Activated CD8-positive, alpha-beta memory T cell treated with anti-CD3 and anti-CD28 coated beads, Interleukin-2, amount 50 U/mL, for 48 hours (primary cell): ENCODE results near the gene RARRES1.
A peak's percentile ranks its signal among the peaks of the same experiment; 100 is the strongest.

Experiments used
- DNase-seq: peaks from one replicate; pipeline ENCODE4 v3.0.0-alpha.2; 2020

RARRES1 gene, protein sequence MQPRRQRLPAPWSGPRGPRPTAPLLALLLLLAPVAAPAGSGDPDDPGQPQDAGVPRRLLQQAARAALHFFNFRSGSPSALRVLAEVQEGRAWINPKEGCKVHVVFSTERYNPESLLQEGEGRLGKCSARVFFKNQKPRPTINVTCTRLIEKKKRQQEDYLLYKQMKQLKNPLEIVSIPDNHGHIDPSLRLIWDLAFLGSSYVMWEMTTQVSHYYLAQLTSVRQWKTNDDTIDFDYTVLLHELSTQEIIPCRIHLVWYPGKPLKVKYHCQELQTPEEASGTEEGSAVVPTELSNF

DNA sequence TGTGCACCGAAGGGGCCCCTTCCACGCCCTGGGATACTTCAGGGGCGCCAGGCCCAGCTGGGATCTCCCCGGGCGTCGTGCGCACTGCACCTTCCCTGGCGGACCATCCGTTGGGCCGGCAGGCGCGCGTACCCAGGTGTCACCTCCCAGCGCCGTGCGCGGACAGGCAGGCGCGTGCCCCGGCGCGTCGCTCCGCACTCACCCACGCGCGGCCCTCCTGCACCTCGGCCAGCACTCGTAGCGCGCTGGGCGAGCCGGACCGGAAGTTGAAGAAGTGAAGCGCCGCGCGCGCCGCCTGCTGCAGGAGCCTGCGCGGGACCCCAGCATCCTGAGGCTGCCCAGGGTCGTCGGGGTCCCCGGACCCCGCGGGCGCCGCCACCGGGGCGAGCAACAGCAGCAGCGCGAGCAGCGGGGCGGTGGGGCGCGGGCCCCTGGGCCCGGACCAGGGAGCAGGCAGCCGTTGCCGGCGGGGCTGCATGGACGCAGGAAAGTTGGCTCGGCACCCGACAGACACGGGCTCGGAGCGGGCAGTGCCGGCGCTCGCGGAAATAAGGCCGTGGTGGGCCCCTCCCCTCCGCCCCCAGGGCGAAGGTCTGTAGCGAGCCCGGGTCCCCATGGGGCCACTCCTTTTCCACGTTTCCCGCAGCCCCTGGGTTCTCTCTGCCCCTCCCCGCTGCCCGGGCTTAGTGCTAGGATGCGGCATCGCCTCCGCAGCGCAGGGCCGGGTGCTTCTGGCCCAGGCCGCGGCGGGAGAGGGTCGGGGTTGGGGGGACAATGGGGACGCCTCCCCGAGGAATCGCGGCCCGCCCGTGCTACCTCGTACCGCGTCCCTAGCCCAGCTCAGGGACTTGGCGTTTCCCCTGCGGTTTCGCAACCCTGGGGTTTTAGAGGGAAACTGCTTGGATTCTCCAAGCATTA, at the start of gene RARRES1:
Gene RARRES1 (minus strand): TSS at position 520 of the 918 bp plus-strand sequence. CDS start 42 bp downstream, at position 478.
- DNase-seq: peak; percentile 77

- no peak for DNase-seq
These were observed 49.6 kb upstream of the RARRES1 start for GRCh38 chr3:158781849-158782248.

- no peak for DNase-seq
These were observed 48.9 kb upstream of the RARRES1 start for GRCh38 chr3:158781191-158781590.

DNA sequence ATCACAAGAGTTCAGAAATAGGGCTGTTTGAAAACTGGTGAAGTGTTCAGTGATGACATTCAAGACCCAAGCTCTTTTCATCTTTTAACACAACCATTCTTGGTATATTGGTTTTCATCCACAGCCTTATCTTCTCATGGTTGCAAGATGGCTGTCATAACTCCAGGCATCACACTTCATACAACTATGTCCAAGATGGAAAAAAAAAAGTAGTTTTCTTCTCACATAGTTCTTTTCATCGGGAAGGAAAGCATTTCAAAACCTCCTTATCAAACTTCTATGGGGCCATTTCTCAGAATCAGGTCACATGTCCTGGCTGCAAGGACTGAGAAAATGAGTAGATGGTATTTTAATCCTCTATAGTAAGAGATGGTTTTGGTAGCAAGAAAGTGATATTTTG, 48.5 kb upstream of the RARRES1 start:
- no peak for DNase-seq

- no peak for DNase-seq
These were observed 45.1 kb upstream of the RARRES1 start for GRCh38 chr3:158777161-158777873.

- no peak for DNase-seq
These were observed 44.3 kb upstream of the RARRES1 start for GRCh38 chr3:158776531-158776930.

- no peak for DNase-seq
These were observed 43.5 kb upstream of the RARRES1 start for GRCh38 chr3:158775426-158776410.

DNA sequence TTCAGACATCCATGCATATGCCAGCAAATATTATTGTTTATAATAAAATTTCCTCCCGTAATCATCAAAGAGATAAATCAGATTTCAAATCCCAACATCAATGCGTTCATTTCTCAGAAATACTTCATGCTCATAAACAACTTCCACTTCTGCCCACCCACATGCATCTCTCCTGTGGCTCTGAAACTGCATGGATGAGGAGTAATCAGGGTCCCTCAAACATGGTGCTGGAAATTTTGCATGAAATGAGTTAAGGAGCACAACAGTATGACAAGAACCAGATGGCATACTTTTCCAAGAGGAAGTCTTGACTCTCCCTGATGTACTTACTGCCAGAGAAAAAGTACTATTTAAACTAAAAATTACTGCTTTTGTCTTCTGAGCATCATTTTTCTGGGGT, 42.7 kb upstream of the RARRES1 start:
- DNase-seq: no peak

GRCh38 chr3:158773845-158774830, 41.9 kb upstream of the RARRES1 start:
- no peak for DNase-seq

- DNase-seq: no peak
These were observed 40.9 kb upstream of the RARRES1 start for GRCh38 chr3:158773166-158773565.

GRCh38 chr3:158771982-158772381, 39.7 kb upstream of the RARRES1 start:
- no peak for DNase-seq

GRCh38 chr3:158771577-158771976, 39.3 kb upstream of the RARRES1 start:
- no peak for DNase-seq

- no peak for DNase-seq
These were observed 38.6 kb upstream of the RARRES1 start for GRCh38 chr3:158770741-158771350.

DNA sequence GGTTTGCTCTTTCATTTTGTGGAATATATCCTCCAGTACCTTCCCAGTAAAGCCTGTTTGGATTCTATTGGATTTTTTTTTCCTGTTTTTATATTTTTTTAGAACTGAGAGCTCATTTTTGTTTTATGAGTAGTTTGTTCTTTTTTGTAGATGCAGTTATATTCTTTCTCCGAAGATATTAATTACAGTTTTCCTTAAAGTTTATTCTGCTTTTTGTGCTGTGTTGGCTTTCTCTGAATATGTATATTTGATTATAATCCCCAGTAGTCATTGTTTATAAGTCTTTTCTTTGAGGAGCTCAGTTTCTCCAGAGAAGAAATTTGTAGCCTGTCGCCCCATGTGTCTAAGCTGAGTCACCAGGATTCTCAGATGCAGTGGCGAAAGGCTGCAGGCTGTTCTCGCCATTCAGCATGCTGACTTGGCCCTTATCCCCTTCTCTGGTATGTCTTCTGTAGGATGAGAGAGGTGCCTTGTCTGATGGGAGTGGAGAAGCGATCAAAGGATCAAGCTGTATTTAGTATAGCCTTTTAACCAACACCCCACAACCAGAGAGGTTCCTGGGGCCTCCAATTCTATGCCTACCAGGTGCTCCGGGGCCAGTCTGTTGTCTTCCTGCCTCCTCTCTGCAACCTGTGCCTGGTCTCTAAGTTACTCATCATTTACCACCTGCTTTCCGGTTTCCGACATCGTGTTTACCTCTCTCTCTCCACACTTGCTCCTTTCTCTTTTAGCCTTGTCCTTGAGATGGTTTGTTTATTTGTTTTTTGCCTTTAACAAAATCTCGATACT, 37.9 kb upstream of the RARRES1 start:
- DNase-seq: no peak

- DNase-seq: no peak
These were observed 37.3 kb upstream of the RARRES1 start for GRCh38 chr3:158769549-158769948.

GRCh38 chr3:158768881-158769543, 36.8 kb upstream of the RARRES1 start:
- DNase-seq: no peak

DNA sequence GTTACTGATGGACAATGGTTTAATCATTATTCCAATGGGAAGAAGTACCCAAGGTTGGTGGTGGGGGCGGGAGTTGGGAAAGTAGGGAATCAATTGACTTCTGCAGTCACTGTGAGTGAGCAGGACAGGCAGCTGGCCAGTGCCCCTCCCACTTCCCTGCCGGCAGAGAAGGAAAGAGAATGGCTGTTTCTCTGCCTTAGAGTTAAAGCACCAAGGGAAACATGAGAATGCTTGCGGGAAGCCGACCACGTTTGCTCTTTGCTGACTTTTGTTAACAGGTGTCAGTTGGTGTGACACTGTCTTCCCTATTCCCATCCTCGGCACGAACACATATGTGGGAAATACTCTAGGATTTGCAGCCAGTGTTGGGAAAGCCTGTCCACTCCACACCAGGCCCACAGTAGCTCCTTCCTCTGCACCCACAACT, 36.1 kb upstream of the RARRES1 start:
- DNase-seq: no peak

DNA sequence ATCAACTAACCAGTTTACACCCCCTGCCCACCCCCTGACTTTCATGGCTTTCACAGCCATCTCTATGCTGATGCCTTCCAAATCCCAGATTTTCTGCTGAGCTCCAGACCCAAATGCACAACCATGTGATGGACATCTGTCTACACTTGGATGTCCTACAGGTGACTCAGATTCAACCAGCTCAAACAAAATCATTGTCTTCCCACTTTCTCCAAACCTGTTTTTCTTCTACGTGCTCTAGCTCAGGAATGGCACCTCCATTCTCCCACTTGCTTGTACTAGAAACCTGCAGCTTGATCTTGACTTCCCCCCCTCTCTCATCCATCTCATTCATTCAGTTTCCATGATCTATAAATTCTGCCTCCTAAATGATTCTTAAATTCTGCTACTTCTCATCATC, 34.1 kb upstream of the RARRES1 start:
- no peak for DNase-seq
